Measurements from ENCODE around the gene S1PR4. TPM values are rescaled to one million over a fixed set of nuclear protein-coding genes. Genes with fewer than 3 reads are reported as not detected.
A peak's percentile ranks its signal among the peaks of the same experiment; 100 is the strongest.

Gene S1PR4
- total and polyA plus RNA-seq, 9 donors, result 0.20 to 1.1 (median 0.50) TPM; not detected in 2

GRCh38 chr19:3138268-3138667 lies 40.3 kb upstream of the S1PR4 start:
- TF ChIP-seq POLR2A (IDR thresholded peaks at IDR 0.05), result no peak
- TF ChIP-seq EP300 (IDR thresholded peaks at IDR 0.05), result no peak
- TF ChIP-seq CTCF (IDR thresholded peaks at IDR 0.05), result no peak
- Histone ChIP-seq H3K36me3 (no peaks in the 10 kb centered on the region), H3K27me3 (no peaks in the 10 kb centered on the region), H3K4me1 (ENCODE audit: insufficient read depth) (peaks cover 13% of the 10 kb centered on the region), H3K4me3 (no peak overlapping the region), H3K9me3 (no peaks in the 10 kb centered on the region), H3K27ac (no peak overlapping the region)
- no peak for DNase-seq
- intact Hi-C loops (cut with DNase I), result no loop called here
- WGBS, 3 donors, result 85 to 91% (median 90%) methylated on average over 15 of the region's 15 CpGs

- TF ChIP-seq POLR2A (IDR thresholded peaks at IDR 0.05) (no peak), CTCF (IDR thresholded peaks at IDR 0.05) (no peak), EP300 (IDR thresholded peaks at IDR 0.05) (no peak)
- DNase-seq, result no peak
- peaks cover 12% of the 10 kb centered on the region for H3K4me1 ChIP-seq (ENCODE audit: insufficient read depth)
- H3K36me3 ChIP-seq, result no peaks in the 10 kb centered on the region
- H3K27me3 ChIP-seq, result no peaks in the 10 kb centered on the region
- H3K4me3 ChIP-seq, result no peak overlapping the region
- no peak overlapping the region for H3K27ac ChIP-seq
- H3K9me3 ChIP-seq, result no peaks in the 10 kb centered on the region
- intact Hi-C loops (cut with DNase I), result no loop called here
Observed at GRCh38 chr19:3140667-3141038, 37.9 kb upstream of the S1PR4 start.

- no peaks in the 10 kb centered on the region for H3K9me3 ChIP-seq
- no peaks in the 10 kb centered on the region for H3K27me3 ChIP-seq
- H3K36me3 ChIP-seq, result no peaks in the 10 kb centered on the region
- intact Hi-C loops (cut with DNase I), result no loop called here
- H3K27ac ChIP-seq, result no peak overlapping the region
- 8 to 24% (median 9%) methylated on average over 6 of the region's 6 CpGs for WGBS, 3 donors
- TF ChIP-seq CTCF (IDR thresholded peaks at IDR 0.05) (no peak), EP300 (IDR thresholded peaks at IDR 0.05) (no peak), POLR2A (IDR thresholded peaks at IDR 0.05) (no peak)
- no peak overlapping the region for H3K4me3 ChIP-seq
- DNase-seq, result peak in 1 of 5 donors; percentile 59
- peaks cover 9% of the 10 kb centered on the region for H3K4me1 ChIP-seq (ENCODE audit: insufficient read depth)
Observed at GRCh38 chr19:3142292-3142670, 36.3 kb upstream of the S1PR4 start.

GRCh38 chr19:3142781-3143337 lies 35.7 kb upstream of the S1PR4 start:
- Histone ChIP-seq H3K9me3 (no peaks in the 10 kb centered on the region), H3K4me1 (ENCODE audit: insufficient read depth) (peaks cover 7% of the 10 kb centered on the region), H3K4me3 (no peak overlapping the region), H3K27ac (no peak overlapping the region), H3K36me3 (no peaks in the 10 kb centered on the region), H3K27me3 (no peaks in the 10 kb centered on the region)
- no peak for DNase-seq
- TF ChIP-seq POLR2A (IDR thresholded peaks at IDR 0.05) (no peak), CTCF (IDR thresholded peaks at IDR 0.05) (no peak), EP300 (IDR thresholded peaks at IDR 0.05) (no peak)
- intact Hi-C loops (cut with DNase I), result no loop called here
- WGBS, 3 donors, result 69 to 74% (median 72%) methylated on average over 11 of the region's 11 CpGs
